Activated T-helper 9 cell treated with anti-CD3 and anti-CD28 coated beads, Interleukin-2, amount 50 U/mL, for 16 hours (primary cell): ENCODE data around the gene ODF2.
A peak's percentile ranks its signal among the peaks of the same experiment; 100 is the strongest.
"Not testable (repeated sequence)": the region's sequence is repeated elsewhere in the genome, so short reads cannot be mapped to it uniquely, and the experiment has no call there.

ENCODE experiments used
- DNase-seq: peaks from one replicate; pipeline ENCODE4 v3.0.0-alpha.2; 2020; ENCODE audit warnings: low read depth

Gene ODF2

DNA sequence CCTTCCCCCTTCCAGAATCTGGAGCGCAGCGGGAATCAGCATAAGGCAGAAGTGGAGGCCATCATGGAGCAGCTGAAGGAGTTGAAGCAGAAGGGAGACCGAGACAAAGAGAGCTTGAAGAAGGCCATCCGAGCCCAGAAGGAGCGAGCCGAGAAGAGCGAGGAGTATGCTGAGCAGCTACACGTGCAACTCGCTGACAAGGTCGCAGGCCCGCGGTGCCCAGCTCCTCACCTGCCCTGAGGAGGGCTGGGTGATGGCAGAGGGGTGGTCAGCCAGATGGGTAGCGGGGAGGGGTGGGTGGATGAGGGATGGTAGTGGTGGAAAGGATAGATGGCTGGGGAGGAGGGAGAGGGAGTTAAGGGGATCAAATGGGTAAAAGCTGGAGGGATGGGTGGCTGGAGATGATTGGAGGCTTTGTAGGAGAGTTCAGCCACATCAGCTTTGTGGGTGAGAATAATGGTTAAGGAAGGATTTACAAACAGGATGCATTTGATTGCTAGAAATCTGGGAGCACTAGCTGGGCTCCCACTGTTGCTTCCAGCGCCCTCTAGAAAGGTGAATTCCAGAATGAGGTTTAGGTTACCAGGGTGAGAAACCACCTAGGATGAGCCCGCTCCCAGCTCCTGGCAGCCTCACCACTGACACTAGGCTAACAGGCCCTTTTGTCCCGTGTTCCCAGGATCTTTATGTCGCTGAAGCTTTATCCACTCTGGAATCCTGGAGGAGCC is 29.0 kb downstream of the ODF2 start:
- no peak for DNase-seq

DNA sequence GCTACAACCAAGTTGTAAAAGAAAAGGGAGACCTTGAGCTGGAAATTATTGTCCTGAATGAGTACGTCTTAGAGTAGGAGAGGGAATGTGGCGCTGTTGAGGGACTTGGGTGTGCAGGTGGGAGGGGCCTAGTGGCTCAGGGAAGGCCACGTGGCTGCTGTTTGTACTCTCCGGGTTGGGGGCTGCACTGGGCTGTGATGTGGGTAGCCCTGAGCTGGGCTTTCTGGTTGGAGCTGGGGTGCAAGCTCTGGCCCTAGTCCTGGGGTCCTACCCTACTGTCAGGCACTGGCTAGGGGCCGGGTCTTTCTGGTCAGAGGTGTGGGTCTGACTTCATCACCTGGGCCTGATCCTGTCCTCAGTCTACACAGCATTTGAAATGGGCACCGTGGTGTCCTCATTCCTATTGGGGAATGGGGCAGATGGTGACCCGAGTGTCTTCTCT is 29.6 kb downstream of the ODF2 start:
- DNase-seq: no peak

DNA sequence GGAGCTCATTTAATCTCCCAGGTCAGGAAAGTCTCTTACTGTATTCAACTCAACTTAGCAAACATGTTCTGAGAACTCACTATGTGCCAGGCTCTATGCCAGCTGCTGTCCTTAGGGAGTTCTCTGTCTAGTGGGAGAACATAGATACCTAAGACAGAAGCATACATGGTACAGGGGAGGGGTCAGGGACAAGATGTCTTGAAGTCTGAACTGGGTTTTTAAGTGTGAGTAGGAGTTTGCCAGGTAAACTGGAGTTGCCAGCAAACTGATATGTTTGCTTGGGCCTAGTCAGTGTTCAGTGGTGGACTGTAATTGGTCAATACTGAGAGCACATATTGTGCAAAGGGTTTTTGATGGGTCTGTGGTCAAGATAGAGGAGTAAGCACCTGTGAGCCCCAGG is 30.4 kb downstream of the ODF2 start:
- DNase-seq: no peak

DNA sequence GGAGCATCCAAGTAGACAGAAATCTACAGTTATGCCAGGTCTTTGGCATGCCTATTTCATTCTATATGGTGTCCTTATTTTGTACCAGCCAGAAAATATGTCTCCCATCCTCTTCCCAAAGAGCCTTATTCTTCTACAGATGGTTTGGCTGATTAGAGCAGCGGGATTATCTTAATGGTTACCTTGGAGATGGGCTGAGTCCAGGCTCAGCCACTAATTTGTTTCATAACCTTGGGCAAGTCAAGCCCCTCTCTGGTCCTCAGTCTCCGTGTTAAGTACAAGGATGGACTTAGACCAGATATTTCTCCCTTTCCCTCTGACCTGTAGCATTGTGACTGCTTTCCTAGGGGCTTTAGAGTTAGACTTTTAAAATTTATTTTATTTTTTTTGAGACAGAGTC is 37.6 kb downstream of the ODF2 start:
- no peak for DNase-seq

DNA sequence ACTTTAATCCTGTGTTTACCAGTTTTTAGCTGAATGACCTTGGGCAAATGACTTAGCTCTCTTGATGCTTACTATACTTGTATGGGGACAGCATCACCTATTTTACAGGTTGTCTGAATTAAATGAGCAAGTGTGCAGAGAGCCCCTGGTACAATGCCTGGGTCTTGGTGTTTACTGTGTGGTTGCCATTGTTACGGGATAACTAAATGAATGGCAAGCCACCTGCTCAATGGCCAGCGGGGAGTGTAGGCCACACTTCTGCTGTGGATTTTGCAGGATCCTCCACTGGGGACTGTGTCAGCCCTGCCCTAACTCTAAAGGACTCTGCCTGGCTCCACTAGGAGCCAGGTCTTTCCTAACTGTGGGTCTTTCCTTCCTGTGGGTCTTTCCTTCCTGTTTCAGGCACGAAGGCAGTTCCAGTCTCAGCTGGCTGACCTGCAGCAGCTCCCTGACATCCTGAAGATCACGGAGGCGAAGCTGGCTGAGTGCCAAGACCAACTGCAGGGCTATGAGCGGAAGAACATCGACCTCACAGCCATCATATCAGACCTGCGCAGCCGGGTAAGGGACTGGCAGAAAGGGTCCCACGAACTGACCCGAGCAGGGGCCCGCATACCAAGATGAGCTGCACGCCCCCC is 38.4 kb downstream of the ODF2 start:
- no peak for DNase-seq

DNA sequence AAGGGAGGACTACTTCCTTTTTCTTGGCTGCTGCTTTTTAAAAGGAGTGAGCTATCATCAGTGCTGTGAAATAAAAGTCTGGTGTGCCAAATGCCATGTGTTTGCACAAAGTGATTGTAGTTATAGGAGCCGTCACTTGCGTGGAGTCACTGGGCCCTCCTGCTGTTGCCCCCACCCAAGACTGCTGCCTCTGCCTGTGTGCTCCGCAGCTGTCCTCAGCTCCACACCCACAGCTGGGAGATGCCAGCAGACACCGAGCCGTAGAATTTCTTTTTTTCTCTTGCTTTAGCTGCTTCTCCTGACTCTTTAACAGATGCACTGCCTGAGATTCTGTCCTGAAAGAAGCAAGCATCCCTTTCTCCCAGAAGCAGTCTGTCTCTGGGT is 38.9 kb downstream of the ODF2 start:
- no peak for DNase-seq

DNA sequence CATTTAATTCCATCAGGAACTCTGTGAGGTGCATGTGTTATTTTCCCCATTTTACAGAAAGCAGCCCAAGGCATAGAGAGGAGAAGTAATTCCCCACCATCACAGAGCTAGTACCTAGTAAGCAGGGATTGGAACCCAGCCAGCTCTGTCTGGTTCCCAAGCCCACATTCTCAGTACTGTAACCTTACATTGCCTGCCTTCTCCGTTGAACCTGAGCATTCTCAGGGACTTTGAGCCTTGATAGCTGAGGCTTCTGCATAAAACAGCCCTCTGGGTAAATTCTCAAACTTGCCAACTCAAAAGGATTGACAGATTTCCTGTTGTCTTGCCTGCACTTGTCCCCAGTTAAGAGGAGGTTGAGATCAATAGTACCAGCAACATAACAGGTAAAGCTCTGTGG is 39.5 kb downstream of the ODF2 start:
- no peak for DNase-seq

DNA sequence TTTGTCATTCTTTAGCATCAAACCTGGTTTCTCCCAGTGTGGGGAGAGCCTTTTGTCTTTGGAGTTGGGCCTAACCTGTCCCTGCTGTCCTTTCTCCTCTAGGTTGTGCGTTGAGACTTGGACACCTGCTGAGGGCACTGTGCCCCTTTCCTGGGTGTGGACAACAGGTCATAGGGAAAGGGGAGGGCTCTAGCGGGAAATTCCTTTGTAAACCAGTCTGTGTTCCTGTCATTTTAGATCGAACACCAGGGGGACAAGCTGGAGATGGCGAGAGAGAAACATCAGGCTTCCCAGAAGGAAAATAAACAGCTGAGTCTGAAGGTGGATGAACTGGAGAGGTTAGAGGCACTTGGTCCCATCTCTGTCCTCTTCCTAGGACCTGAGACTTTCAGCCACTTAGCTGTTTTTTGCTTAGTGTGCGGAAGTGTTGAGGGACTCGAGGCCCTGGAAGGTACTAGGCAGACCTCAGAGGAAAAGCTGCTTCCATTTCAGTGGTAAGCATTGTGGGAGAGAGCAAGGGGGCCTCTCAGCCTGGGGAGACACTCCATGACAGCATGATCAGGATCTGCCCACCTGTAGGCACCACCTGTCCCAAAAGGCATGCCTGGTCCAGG is 40.1 kb downstream of the ODF2 start:
- DNase-seq: no peak

DNA sequence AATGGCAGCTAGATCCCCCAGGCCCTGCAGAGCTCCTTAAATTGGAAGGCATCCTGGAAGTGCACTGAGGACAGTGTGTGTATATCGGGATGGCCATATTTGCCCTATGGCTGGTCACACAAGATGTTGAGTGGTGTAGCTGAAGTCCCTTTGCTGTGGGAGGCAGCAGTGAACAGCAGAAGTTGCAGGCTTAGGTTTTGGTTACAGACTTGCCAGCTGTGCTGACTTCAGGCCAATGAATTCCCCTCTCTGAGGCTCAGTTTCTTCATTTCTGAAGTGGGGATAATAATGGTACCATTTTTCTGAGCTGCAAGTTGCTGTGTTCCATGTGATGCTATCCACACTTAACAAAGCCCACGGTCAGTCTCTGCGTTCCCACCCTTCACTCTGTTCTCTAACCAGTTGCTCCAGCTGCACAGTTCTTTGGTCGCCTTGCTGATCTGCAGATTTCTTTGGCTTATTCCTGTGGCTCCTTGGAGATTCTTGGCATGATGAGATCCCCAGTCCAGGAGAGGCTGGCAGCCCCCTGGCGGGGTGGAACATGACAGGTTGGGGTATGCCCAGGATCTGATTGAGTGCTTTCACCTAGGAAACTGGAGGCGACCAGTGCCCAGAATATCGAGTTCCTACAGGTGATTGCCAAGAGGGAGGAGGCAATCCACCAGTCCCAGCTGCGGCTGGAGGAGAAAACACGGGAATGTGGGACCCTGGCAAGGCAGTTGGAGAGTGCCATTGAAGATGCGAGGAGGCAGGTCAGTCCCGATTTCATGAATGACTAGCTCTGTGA is 42.2 kb downstream of the ODF2 start:
- DNase-seq: no peak

DNA sequence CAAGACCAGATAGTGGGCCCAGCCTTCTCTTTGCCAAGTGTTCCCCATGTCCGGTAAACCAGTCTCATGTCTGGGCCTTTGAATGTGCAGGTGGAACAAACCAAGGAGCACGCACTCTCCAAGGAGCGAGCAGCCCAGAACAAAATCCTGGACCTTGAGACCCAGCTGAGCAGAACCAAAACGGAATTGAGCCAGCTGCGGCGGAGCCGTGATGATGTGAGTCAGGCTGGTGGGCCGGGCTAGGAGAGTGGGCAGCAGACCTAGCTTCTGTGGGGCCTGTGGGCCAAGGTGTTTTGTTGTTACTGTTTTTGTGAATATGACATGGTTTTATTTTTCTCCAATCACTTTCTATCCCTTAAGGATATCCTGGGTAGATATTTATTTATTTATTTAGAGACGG is 43.1 kb downstream of the ODF2 start:
- DNase-seq: no peak

DNA sequence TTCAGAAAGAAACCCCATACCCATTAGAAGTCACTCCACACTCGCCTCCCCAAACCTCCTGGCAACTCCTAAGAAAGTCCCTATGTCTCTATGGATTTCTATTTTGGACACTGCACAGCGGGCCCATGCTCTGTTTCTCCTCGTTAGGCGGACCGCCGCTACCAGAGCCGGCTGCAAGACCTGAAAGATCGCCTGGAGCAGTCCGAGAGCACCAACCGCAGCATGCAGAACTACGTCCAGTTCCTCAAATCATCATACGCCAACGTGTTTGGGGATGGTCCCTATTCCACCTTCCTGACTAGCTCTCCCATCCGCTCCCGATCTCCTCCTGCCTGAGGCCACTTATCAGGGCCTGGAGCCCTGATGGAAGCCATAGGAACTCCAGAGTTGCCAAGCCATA is 44.1 kb downstream of the ODF2 start:
- no peak for DNase-seq

DNA sequence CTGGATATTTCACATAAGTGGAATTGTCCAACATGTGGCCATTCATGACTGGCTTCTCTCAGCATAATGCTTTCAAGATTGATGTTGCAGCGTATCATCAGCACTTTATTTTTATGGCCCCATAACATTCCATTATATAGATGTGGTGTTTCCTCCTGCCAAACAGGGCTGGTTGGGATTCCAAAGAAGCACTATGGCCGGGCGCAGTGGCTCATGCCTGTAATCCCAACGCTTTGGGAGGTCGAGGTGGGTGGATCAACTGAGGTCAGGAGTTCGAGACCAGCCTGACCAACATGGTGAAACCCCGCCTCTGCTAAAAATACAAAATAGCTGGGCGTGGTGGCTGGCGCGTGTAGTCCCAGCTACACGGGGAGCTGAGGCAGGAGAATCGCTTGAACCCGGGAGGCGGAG is 47.6 kb downstream of the ODF2 start:
- DNase-seq: not testable (repeated sequence)

DNA sequence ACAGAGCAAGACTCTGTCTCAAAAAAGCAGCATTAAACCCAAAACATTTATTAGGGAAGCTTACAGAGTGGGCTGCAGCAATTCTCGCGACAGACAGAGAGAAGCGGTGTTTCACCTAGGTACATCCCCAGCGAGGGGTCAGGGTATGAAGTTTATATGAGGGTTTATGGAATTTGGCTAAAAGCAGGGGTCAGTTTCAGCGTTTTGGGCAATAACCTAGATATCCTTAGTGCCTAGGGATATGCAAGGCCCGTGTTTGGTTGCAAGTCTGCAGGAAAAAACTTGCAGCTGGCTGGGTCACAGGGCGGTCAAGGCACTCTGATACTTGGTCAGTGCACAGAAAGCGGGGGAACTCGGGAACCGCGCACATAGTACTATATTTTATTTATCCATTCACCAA is 48.1 kb downstream of the ODF2 start:
- DNase-seq: no peak

DNA sequence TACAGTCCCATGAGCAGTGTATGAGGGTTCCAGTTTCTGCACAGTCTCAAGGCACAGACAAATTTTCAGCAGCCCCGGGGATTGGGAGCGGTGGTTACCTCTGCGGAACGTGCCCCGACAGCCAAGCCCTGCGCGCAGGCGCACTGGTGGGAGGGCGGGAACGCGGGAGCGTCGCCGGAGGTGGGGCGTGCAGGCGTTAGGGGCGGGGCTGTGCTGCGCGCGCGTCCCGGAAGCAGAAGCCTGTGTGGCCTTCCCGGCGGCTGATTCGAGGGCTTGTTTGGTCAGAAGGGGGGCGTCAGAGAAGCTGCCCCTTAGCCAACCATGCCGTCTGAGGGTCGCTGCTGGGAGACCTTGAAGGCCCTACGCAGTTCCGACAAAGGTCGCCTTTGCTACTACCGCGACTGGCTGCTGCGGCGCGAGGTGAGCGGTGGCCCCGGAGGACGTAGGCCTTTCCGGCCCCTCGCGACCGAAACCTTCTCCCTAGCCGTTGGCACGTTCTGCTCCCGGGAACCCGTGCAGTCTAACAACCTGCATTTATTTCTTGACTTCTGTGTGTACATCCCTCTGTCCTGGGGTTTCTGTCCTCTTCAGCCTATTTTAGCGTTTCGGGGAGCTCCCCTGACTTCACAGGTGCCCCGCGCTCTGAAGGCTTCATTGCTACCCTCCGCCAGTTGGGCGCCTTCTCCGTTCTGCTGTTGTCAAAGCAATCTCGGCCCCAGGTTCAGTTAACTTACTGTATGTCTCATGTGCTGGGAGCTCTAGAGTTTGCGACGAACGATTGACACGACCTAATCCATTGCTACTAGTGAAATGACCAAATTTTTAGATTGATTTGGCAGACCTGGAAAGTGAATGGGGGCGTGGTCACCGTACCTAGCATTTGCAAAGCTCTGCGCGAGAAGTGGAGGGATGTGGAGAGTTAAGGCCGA is 48.9 kb downstream of the ODF2 start, which contains the start of gene GLE1:
Gene GLE1 (plus strand): TSS at position 235 of the 929 bp plus-strand sequence. CDS start 87 bp downstream, at position 322.
- DNase-seq: peak; percentile 97

DNA sequence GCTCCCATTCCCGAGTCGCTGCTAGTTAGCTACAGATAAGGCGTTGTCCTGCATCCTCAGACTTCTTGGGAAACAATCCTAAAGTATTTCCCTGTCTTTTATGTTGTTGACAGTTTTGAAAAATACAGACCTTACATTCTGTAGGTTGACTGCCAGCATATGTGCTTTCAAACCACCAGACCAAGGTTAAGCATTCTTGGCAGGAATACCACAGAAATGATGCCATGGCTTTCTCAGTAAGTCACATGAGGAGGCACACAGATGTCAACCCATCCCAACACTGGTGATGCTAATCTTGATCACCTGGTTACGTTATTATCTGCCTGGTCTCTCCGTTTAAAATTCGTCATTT is 49.6 kb downstream of the ODF2 start:
- DNase-seq: no peak

DNA sequence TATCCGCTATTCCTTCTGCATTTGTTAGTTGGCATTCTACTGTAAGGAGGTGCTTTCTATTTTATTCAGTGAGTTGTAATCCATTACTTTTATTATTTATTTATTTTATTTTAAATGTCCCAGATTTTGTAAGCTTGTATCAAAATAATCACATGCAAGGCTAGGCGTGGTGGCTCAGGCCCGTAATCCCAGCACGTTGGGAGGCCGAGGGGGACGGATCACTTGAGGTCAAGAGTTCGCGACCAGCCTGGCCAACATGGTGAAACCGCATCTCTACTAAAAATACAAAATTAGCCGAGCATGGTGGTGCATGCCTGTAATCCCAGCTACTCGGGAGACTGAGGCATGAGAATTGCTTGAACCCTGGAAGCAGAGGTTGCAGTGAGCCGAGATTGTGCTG is 50.1 kb downstream of the ODF2 start:
- not testable (repeated sequence) for DNase-seq

DNA sequence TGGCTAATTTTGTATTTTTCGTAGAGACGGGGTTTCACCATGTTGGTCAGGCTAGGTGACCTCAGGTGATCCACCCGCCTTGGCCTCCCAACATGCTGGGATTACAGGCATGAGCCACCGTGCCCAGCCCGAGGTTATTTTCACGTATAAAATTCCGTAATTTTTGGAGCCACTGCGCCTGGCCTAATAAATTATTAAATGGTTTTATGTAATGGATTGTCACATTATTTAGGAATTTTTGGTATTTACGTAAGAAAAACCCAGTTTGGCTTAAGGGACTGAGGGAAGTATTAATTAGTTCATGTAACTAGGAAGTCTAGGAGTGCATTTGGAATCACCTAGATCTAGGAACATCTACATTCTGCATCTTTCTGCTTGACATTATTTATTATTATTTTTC is 57.0 kb downstream of the ODF2 start:
- DNase-seq: no peak

DNA sequence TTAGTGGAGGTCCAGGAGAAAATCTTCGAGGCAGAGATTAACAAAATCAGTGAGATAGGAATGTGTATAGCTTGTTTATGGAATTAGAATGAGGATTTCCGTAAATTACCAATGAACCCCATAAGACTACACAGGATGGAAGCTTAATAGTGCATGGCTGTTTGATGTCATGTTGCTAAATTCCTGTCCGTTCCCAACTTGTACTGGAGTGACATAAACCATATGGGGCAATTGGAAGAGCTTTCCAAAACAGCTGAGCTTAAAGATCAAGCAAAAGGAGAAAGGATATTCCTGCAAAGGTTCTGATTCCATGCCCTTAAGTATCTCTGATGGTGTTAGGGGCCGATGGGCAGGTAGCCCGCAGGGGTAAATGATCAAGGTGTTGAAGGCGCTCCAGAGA is 66.2 kb downstream of the ODF2 start:
- DNase-seq: no peak

DNA sequence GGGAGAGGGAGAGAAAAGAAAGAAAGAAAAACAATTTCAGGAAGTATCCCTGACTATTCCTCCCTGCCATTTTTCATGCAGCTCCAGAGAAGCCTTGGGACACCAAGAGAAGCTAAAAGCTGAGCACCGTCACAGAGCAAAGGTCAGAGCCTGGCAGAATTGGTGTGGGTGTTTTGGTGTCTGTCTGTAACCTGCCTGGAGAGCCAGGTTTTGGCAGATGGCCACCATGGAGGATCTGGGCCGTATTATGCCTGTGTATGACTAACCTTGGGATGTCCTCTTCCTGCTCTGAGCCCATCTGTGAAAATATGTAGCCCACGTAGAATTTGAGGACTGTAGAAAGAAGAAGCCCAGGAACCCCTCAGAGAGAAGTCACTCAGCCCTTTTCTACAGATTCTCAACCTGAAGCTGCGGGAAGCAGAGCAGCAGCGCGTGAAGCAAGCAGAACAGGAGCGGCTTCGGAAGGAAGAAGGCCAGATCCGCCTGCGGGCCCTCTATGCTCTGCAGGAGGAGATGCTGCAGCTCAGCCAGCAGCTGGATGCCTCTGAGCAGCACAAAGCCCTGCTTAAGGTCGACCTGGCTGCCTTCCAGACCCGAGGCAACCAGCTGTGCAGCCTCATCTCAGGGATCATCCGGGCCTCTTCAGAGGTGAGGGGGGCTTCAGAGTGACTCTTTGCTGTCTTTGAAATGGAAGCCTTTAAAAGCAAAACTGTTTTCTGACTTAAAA is 67.6 kb downstream of the ODF2 start:
- no peak for DNase-seq

DNA sequence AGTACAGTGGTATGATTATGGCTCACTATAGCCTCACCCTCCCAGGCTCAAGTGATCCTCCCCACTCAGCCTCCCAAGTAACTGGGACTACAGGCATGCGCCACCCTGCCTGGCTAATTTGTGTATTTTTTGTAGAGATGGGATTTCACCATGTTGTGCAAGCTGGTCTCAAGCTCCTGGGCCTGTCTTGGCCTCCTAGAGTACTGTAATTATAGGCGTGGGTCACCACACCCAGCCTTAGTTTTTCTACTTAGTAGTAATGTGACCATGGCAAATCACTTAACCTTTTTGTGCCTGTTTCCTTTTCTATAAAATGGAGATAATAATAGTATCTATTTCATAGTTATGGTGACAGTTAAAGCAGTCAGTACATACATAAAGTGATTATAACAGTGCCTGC is 70.9 kb downstream of the ODF2 start:
- no peak for DNase-seq
